Measurements from ENCODE around the gene FGF14.

FGF14 gene

DNA sequence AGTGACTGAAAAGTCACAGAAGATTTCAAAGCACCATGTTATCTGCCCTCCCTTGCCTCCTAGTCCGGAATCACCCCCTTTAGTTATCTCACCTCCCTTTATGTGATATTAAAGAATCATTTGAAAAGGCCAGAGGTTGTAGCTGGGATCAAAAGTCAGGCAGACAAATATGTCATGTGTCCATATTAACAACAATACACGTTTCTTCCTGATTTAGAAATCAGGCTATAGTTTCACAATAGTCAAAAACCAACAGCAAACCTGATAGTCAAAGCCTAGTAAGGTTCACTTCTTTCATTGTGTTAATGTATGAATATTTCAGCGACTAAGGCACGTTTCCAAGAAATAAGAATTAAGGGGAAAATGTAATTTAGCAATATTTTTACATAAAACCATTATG, 622.7 kb downstream of the FGF14 start:
- no peaks in the 10 kb centered on the region for H3K27me3 ChIP-seq (replicated peaks; ENCODE audit: control insufficient read depth, insufficient read depth, low read length)
- no peaks in the 10 kb centered on the region for H3K36me3 ChIP-seq (ENCODE audit: control insufficient read depth, insufficient read depth, low read length)
- H3K4me3 ChIP-seq (replicated peaks; ENCODE audit: low read depth, low read length): no peak overlapping the region
- TF ChIP-seq, protein P1, sequence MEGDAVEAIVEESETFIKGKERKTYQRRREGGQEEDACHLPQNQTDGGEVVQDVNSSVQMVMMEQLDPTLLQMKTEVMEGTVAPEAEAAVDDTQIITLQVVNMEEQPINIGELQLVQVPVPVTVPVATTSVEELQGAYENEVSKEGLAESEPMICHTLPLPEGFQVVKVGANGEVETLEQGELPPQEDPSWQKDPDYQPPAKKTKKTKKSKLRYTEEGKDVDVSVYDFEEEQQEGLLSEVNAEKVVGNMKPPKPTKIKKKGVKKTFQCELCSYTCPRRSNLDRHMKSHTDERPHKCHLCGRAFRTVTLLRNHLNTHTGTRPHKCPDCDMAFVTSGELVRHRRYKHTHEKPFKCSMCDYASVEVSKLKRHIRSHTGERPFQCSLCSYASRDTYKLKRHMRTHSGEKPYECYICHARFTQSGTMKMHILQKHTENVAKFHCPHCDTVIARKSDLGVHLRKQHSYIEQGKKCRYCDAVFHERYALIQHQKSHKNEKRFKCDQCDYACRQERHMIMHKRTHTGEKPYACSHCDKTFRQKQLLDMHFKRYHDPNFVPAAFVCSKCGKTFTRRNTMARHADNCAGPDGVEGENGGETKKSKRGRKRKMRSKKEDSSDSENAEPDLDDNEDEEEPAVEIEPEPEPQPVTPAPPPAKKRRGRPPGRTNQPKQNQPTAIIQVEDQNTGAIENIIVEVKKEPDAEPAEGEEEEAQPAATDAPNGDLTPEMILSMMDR (IDR thresholded peaks at IDR 0.05; ENCODE audit: insufficient read depth, low read length, poor library complexity, severe bottlenecking): no peak
- DNase-seq (ENCODE audit: extremely low read depth, insufficient read length): no peak

DNA sequence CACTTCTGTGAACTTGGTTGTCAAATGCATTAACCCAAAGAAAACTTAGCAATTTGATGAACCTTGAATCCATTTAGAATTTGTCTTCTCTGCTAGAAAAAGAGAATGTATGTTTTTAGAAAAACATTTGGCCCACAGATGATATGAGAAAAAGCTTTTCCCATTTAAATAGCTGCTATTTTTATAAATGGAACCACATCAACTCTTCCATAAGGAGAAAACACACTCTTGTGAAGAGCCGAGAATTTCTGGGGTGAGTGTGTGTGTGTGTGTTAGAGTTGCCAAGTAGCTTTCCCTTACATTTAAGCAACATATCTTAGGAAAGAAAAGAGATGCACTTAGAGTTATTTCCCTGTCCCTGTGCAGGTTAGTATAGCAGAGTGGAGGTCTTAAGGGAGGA, 626.6 kb downstream of the FGF14 start:
- TF ChIP-seq, protein P1 (IDR thresholded peaks at IDR 0.05; ENCODE audit: insufficient read depth, low read length, poor library complexity, severe bottlenecking): no peak
- Histone ChIP-seq H3K36me3 (ENCODE audit: control insufficient read depth, insufficient read depth, low read length) (no peaks in the 10 kb centered on the region), H3K4me3 (replicated peaks; ENCODE audit: low read depth, low read length) (no peak overlapping the region), H3K27me3 (replicated peaks; ENCODE audit: control insufficient read depth, insufficient read depth, low read length) (no peaks in the 10 kb centered on the region)
- DNase-seq (ENCODE audit: extremely low read depth, insufficient read length): no peak

GRCh38 chr13:101774393-101774792, 627.5 kb downstream of the FGF14 start:
- Histone ChIP-seq H3K27me3 (replicated peaks; ENCODE audit: control insufficient read depth, insufficient read depth, low read length) (no peaks in the 10 kb centered on the region), H3K36me3 (ENCODE audit: control insufficient read depth, insufficient read depth, low read length) (no peaks in the 10 kb centered on the region), H3K4me3 (replicated peaks; ENCODE audit: low read depth, low read length) (no peak overlapping the region)
- DNase-seq (ENCODE audit: extremely low read depth, insufficient read length): no peak
- TF ChIP-seq, protein P1 (IDR thresholded peaks at IDR 0.05; ENCODE audit: insufficient read depth, low read length, poor library complexity, severe bottlenecking): no peak

DNA sequence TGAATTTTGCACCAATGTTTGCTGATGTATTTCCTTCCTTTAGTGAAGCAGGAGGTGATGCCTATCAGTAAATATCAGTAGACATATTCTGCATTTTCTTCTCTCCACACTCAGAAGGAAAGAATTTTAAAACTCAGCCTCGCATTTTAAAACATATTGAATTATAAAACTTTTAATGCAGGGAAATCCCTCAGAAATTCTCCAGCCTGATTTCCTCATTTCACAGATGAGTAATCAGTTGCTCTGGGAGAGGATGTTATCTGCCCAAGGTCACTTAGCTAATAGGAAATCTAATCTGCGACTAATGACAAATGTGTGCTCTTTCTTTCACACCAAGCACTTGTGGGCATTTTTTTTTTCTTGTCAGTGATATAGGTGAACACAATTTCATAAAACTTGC, 628.8 kb downstream of the FGF14 start:
- no peak for DNase-seq (ENCODE audit: extremely low read depth, insufficient read length)
- H3K4me3 ChIP-seq (replicated peaks; ENCODE audit: low read depth, low read length): no peak overlapping the region
- no peaks in the 10 kb centered on the region for H3K27me3 ChIP-seq (replicated peaks; ENCODE audit: control insufficient read depth, insufficient read depth, low read length)
- H3K36me3 ChIP-seq (ENCODE audit: control insufficient read depth, insufficient read depth, low read length): no peaks in the 10 kb centered on the region
- TF ChIP-seq, protein P1 (IDR thresholded peaks at IDR 0.05; ENCODE audit: insufficient read depth, low read length, poor library complexity, severe bottlenecking): no peak

DNA sequence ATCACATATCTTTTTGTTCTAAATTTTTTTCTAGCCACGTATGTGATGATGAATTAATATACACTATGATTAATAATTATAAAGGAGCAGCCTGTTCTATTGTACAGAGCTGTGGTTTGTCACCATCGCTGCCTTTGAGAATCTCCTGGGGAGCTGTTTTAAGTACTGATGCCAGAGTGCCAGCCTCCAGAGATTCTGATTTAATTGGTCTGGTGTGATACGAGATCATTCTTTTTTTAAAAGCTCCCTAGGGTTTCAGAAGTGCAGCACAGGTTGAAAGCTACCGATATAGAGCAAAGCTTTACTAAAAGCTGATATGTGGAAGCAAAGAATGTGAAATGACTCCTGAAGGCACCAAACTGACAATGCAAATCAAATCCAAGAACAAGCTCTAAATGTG, 634.7 kb downstream of the FGF14 start:
- no peak for DNase-seq (ENCODE audit: extremely low read depth, insufficient read length)

DNA sequence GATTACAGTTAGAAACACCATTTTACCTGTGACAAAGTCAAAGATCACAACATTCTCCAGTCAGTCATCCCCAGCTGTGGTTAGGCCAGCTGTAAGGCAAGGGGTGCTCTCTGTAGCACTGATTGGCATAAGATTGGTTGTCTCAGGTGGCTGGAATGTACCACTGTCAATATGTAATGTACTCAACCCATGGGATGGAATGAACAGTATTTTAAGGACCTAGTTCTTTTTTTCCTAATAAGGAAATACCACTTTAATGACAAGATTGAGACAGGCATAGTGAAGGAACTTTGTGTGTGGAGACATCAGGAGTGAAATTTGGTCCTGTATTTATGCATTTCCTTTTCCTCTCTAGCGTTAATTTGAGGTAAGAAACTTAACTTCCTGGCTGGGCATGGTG, 638.7 kb downstream of the FGF14 start:
- no peaks in the 10 kb centered on the region for H3K27me3 ChIP-seq (replicated peaks; ENCODE audit: control insufficient read depth, insufficient read depth, low read length)
- H3K36me3 ChIP-seq (ENCODE audit: control insufficient read depth, insufficient read depth, low read length): no peaks in the 10 kb centered on the region
- no peak for DNase-seq (ENCODE audit: extremely low read depth, insufficient read length)
- no peak overlapping the region for H3K4me3 ChIP-seq (replicated peaks; ENCODE audit: low read depth, low read length)
- TF ChIP-seq, protein P1 (IDR thresholded peaks at IDR 0.05; ENCODE audit: insufficient read depth, low read length, poor library complexity, severe bottlenecking): no peak

More for the DNA sequence above, 634.7 kb downstream of the FGF14 start:
- no peak overlapping the region for H3K4me3 ChIP-seq (replicated peaks; ENCODE audit: low read depth, low read length)
- no peaks in the 10 kb centered on the region for H3K36me3 ChIP-seq (ENCODE audit: control insufficient read depth, insufficient read depth, low read length)
- H3K27me3 ChIP-seq (replicated peaks; ENCODE audit: control insufficient read depth, insufficient read depth, low read length): no peaks in the 10 kb centered on the region
- TF ChIP-seq, protein P1 (IDR thresholded peaks at IDR 0.05; ENCODE audit: insufficient read depth, low read length, poor library complexity, severe bottlenecking): no peak
